GM18499 (cell line): ENCODE measurements around the gene NENF.

Experiments
- ATAC-seq: cut with Tn5 transposase; IDR thresholded peaks from one replicate; pipeline ENCODE4 v1.9.1; 2021; ENCODE audit warnings: moderate number of reproducible peaks; ENCODE audit not compliant: insufficient read depth, unreplicated experiment

Gene NENF

GRCh38 chr1:212430955-212431394, 1.7 kb upstream of the NENF start:
- no peak for ATAC-seq

DNA sequence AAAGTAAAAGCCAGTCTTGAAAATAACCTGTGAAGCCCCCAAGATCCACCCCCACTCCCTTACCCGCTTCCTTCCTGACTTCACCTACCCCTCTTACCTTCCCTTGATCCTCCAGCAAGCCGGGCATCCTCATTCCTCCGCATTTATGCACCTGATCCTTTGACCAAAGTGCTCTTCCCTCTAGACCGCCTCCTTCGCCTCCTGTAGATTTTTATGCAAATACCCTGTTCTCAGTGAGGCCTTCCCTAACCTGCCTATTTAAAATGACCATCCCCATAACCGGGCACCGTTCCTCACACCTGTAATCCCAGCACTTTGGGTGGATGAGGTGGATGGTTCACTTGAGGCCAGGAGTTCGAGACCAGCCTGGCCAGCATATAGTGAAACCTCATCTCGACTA, 1.1 kb upstream of the NENF start:
- no peak for ATAC-seq

- no peak for ATAC-seq
Observed at GRCh38 chr1:212432272-212432660, 454 bp upstream of the NENF start.

DNA sequence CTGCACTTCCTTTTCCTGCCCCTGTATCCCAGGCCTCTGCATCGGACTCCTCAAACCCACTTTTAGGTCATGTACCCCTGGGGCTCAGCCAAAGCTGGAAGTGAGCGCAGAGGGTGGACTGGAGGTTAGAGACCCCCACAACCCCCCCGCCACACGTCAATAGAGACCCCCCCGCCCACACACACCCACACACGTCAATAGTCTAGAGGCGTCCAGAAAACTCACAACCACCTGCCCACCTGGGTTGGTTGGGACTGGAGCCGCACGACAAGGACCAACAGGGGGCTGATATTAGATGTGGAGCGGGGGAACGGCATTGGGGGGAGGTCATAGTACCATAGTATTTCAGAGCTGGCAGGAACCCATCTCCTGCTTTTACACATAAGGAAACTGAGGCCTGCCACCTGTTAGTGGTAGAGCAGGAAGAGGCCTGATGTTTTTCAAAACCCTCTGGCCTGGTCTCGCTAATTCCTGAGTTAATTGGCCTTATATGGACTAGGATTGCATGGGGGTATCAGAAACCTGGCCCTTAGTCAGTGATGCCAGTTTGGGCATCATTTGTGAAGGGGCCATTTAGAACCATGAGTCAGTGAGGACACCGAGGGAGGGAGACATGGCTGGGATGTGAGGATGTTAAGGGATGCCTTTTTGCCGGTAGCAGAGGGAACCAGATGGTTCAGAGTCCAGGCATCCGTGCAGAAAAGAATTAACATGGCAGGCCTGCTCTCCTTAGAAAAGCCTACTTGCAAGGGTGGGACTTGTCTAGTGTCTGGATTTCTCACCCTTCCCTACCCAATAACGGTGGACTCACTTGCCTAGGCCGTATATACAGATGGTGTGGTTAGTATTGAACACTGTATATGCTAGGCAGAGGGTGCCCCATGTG, 1.1 kb downstream of the NENF start:
- no peak for ATAC-seq

DNA sequence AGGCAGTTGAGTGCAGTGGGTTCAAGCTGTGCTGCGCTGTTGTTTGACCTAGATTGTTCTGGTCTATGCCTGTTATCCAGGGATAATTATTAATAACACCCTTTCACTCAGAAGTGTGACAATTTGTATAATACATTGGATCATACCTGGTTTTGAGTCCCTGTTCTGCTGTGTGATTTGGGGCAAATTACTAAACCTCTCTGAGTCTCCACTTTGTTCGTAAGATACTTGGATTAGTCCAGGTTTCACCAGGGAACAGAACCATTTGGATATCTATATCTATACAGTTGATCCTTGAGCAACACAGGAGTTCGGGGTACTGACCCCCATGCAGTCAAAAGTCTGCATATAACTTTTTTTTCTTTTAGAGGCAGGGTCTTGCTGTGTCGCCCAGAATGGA, 2.3 kb downstream of the NENF start:
- ATAC-seq, result no peak

GRCh38 chr1:212437179-212437798, 4.6 kb downstream of the NENF start:
- no peak for ATAC-seq

GRCh38 chr1:212438831-212439237, 6.1 kb downstream of the NENF start:
- no peak for ATAC-seq

GRCh38 chr1:212440419-212440818, 7.7 kb downstream of the NENF start:
- ATAC-seq, result no peak

- no peak for ATAC-seq
Observed at GRCh38 chr1:212442408-212442807, 9.7 kb downstream of the NENF start.

- no peak for ATAC-seq
Observed at GRCh38 chr1:212446333-212446732, 13.6 kb downstream of the NENF start.

DNA sequence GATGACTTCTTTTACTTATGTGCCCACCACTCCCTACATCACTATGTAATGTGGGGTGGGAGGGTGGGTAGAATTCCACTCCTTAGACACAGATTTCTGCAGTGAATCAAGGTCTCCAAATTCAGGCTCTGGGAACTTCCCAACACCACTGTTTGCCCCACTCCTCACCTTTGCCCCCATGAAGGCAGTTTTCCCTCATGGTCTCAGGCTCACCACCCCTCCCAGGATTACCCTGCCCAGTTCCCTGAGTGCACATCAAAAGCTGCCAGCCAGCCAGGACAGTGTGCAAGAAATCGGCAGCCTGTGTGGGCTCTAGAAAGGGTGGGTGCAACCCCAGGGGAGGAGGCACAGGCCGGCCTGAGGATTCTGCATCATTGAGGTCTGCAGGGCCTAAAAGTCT, 14.8 kb downstream of the NENF start:
- ATAC-seq, result no peak

DNA sequence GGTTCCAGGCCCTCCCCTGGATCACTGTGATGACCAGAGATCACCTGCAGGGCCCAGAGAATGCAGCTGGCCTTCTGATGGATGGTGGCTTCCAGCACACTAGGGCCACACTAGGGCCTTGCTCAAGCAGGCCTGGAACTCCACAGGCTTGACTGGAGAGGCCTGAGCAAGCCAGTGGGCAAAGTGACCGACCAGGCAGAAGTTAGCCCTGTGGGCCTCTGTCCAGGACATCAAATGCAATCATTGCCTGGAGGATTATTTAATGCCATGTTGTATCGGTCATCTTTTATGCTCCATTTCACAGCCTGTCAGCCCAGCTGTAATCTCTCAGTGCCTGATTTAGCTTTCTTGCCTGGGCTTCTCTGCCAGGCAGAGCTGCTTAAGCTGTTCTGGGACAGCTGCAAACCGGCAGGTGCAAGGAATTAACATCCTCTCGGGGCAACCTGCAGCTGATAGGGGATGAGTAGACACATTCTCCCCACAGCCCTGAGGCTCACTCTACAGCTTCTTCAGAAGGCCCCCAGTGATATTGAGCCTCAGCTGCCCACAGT, 17.7 kb downstream of the NENF start:
- no peak for ATAC-seq

- no peak for ATAC-seq
Observed at GRCh38 chr1:212451416-212452322, 18.9 kb downstream of the NENF start.

DNA sequence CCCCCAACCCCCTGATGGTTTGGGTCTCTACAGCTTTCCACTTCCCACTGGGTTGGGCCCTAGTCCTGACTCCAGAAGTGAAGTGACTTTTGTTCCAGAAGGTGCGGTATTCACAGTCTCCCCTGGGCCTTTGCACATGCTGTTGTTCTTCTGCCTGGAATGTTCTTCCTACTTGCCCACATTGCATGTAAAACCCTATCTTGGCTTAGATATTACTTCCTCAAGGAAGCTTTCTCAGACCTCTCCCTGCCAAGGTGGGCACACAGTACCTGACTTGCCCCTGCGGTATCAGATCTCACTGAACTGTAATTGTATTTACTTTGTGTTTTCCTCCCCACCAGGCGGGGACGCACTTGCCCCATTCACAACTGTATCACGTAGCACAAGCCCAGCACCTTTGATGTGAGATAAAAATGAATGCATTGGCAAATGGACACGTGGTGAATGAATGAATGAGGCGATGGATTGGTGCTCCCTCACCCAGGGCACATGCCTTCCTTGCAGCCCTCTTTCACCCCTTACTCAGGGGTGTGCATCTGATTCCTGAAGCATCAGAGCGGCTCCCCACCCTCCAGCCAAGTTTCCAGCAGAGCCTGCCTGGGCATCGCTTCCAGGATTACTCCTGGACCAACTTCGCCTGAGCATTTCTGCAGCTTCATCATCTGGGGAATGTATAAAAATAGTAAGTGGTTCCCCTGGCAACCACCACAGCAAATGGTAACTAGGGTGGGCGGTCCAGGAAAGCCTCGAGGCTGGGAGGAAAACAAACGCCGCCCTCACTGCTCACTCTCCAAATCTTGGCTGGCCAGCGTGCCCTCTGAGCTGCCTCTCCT, 19.8 kb downstream of the NENF start:
- no peak for ATAC-seq

GRCh38 chr1:212453156-212453857, 20.6 kb downstream of the NENF start:
- ATAC-seq, result no peak

GRCh38 chr1:212454741-212455140, 22.0 kb downstream of the NENF start:
- no peak for ATAC-seq

DNA sequence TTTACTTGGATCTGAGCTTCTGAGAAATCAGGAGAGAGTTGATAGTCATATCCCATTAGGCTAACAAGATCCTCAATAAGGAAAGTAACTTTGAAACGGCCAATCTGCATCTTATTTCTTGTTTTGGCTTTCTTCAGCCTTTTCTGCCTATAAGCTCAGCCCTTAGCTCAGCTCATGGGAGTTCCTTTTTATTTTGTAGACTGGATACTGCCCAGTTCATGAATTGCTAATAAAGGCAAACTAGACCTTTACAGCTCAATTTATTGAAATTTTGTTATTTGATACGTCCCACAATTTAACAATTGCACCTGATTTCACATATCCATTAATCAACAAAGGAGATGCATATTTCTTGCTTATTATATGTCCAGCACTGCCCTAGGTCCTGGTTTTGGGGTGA, 22.7 kb downstream of the NENF start:
- no peak for ATAC-seq

DNA sequence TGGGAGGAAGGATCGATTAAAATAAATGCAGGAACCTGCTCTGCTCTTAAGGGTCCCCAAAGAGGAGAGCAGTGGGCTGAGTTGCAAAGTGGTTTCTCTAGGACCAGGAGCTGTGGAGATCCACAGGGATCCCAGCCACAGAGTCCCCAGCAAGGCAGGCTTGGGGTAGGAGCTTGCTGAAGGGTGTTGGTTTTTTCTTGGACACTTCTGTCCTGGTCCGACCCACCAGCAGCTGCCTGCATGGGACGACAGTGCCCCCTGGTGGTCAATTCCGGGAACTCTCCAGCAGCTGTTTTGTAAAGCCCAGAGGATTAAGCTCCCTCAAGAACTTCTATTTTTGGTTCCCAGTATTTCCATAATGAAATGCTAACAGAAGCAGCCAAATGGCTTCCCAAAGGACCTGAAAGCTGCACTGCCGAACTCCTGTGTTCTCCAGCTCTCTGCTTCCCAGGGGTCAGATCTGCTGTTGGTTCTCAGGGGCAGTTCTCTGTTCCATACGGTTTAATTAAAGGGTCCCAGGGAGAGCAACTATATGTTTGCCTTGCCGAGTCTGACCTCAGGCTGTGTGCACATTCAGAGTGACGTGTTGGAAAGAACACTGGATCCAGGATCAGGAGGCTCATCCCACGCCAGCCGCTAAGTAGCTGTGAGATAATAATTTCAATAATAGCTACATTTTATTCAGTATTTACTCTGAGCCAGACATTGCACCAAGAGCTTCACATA, 23.2 kb downstream of the NENF start:
- no peak for ATAC-seq
